Endothelial cell of umbilical vein (primary cell): ENCODE results near the gene SIM1.

Experiments
- CTCF ChIP-seq, 2 donors: IDR thresholded peaks; 1 replicate in 1 of 2; 2 replicates in 1 of 2; pipeline ENCODE4 v1.5.1; 2011; ENCODE audit warnings: low read length in 2 of 2, mild to moderate bottlenecking in 2 of 2, moderate library complexity in 2 of 2, control low read depth in 1 of 2, inconsistent platforms in 1 of 2, low read depth in 1 of 2; ENCODE audit not compliant: insufficient read depth in 1 of 2; ENCODE audit errors: extremely low read depth in 1 of 2
- EZH2 ChIP-seq: IDR thresholded peaks from 2 replicates; pipeline ENCODE4 v1.6.1; 2012; ENCODE audit warnings: borderline replicate concordance, low read depth, mild to moderate bottlenecking, moderate library complexity, low read length, inconsistent platforms; ENCODE audit not compliant: severe bottlenecking
- FOS ChIP-seq: IDR thresholded peaks from 2 replicates; pipeline ENCODE4 v1.6.1; 2011; ENCODE audit warnings: mild to moderate bottlenecking, low read length, moderate library complexity, borderline replicate concordance; ENCODE audit not compliant: insufficient read depth
- GATA2 ChIP-seq: IDR thresholded peaks from 2 replicates; pipeline ENCODE4 v1.7.0; 2011; ENCODE audit warnings: low read depth, mild to moderate bottlenecking, moderate library complexity, mixed read lengths, low read length; ENCODE audit not compliant: insufficient read length, insufficient read depth
- JUN ChIP-seq: IDR thresholded peaks from 2 replicates; pipeline ENCODE4 v1.6.1; 2011; ENCODE audit warnings: borderline replicate concordance, low read depth; ENCODE audit not compliant: insufficient read length, insufficient read depth
- MAX ChIP-seq: IDR thresholded peaks from 2 replicates; pipeline ENCODE4 v1.6.1; 2011; ENCODE audit not compliant: insufficient read depth, insufficient read length
- MYC ChIP-seq: IDR thresholded peaks from one replicate; pipeline ENCODE4 v1.6.1; 2011; ENCODE audit warnings: mild to moderate bottlenecking, low read depth, low read length
- POLR2A ChIP-seq: IDR thresholded peaks from 2 replicates; pipeline ENCODE4 v1.6.1; 2012; ENCODE audit warnings: low read depth, mild to moderate bottlenecking, control low read depth, low read length
- POLR2AphosphoS5 ChIP-seq: IDR thresholded peaks from 2 replicates; pipeline ENCODE4 v1.6.1; 2012; ENCODE audit warnings: low read depth, mild to moderate bottlenecking, control low read depth, low read length, moderate library complexity; ENCODE audit not compliant: insufficient read depth

DNA sequence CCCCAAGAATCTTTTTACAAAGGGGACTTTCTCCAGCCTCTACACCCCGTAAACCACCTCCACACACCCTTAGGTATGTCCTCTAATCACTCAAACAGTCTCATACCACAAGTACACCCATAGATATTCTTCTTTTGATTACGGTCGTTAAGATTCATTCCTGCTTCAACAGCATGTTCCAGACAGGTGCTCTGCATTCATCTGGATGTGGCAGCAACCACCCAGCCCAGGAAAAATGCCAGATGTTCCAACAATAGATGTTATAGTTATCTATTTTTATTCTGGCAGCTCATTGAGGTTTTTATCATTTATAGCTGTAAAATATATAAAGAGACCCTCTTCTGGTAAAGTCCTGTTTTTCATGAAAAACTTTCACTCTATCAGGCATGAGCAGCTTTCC, 60.7 kb downstream of the SIM1 start:
- TF ChIP-seq CTCF (IDR thresholded peaks at IDR 0.05; ENCODE audit: extremely low read depth in 1 of 2, insufficient read depth in 1 of 2, low read depth in 1 of 2, low read length in 2 of 2) (no peak), POLR2A (no peak), POLR2AphosphoS5 (no peak), GATA2 (no peak), EZH2 (no peak), JUN (no peak), MAX (no peak), MYC (no peak), FOS (no peak)
